HK-2 (cell line): ENCODE measurements around the gene DRAM1.

Experiments
- DNase-seq: peaks from one replicate; pipeline ENCODE4 v3.0.0-alpha.2; 2018; ENCODE audit not compliant: unreplicated experiment

The DRAM1 gene

GRCh38 chr12:101941306-101942249 lies 64.2 kb downstream of the DRAM1 start:
- no peak for DNase-seq

- DNase-seq: no peak
These were observed 64.8 kb downstream of the DRAM1 start for GRCh38 chr12:101942250-101942605.

GRCh38 chr12:101945369-101946232 lies 68.2 kb downstream of the DRAM1 start:
- DNase-seq: no peak

- DNase-seq: no peak
These were observed 68.8 kb downstream of the DRAM1 start for GRCh38 chr12:101946233-101946611.

GRCh38 chr12:101947316-101947715 lies 69.9 kb downstream of the DRAM1 start:
- DNase-seq: no peak

- DNase-seq: no peak
These were observed 71.0 kb downstream of the DRAM1 start for GRCh38 chr12:101948365-101948764.

- no peak for DNase-seq
These were observed 73.8 kb downstream of the DRAM1 start for GRCh38 chr12:101951002-101951670.

- no peak for DNase-seq
These were observed 76.7 kb downstream of the DRAM1 start for GRCh38 chr12:101954113-101954512.

GRCh38 chr12:101954676-101955075 lies 77.3 kb downstream of the DRAM1 start:
- no peak for DNase-seq

- DNase-seq: no peak
These were observed 80.0 kb downstream of the DRAM1 start for GRCh38 chr12:101957252-101957959.

- no peak for DNase-seq
These were observed 82.2 kb downstream of the DRAM1 start for GRCh38 chr12:101959607-101960006.

GRCh38 chr12:101962486-101962885 lies 85.1 kb downstream of the DRAM1 start:
- no peak for DNase-seq

- DNase-seq: no peak
These were observed 86.3 kb downstream of the DRAM1 start for GRCh38 chr12:101963697-101964096.

- DNase-seq: no peak
These were observed 89.1 kb downstream of the DRAM1 start for GRCh38 chr12:101966496-101966895.

- DNase-seq: no peak
These were observed 90.1 kb downstream of the DRAM1 start for GRCh38 chr12:101967506-101967905.

GRCh38 chr12:101968770-101969169 lies 91.4 kb downstream of the DRAM1 start:
- no peak for DNase-seq
